H9 (cell line): ENCODE measurements around the gene ITPKB. TPM values are rescaled to one million over a fixed set of nuclear protein-coding genes. Genes with fewer than 3 reads are reported as not detected.

ENCODE experiments used
- DNase-seq: peaks from one replicate; pipeline ENCODE4 v3.0.0-alpha.2; 2017
- H2AFZ ChIP-seq: one replicate; pipeline ENCODE4 v1.6.1; 2013; ENCODE audit warnings: mild to moderate bottlenecking, low read length, control low read depth, moderate library complexity
- H2AK5ac ChIP-seq: 2 replicates; pipeline ENCODE4 v1.6.1; 2013; ENCODE audit warnings: low read length, control low read depth, mixed read lengths; ENCODE audit not compliant: insufficient read length
- H2BK120ac ChIP-seq: one replicate; pipeline ENCODE4 v1.6.1; 2013; ENCODE audit warnings: low read depth, mild to moderate bottlenecking, low read length, control low read depth, inconsistent platforms; ENCODE audit not compliant: poor library complexity, severe bottlenecking
- H2BK12ac ChIP-seq: 2 replicates; pipeline ENCODE4 v1.6.1; 2013; ENCODE audit warnings: low read length, control low read depth, mixed read lengths, low read depth; ENCODE audit not compliant: insufficient read length
- H2BK15ac ChIP-seq: 2 replicates; pipeline ENCODE4 v1.6.1; 2013; ENCODE audit warnings: low read depth, low read length, control low read depth
- H2BK20ac ChIP-seq: one replicate; pipeline ENCODE4 v1.6.1; 2013; ENCODE audit warnings: low read depth, mild to moderate bottlenecking, low read length, control low read depth, inconsistent platforms; ENCODE audit not compliant: poor library complexity, severe bottlenecking
- H2BK5ac ChIP-seq: 2 replicates; pipeline ENCODE4 v1.6.1; 2013; ENCODE audit warnings: low read length, control low read depth, mixed read lengths; ENCODE audit not compliant: insufficient read length
- H3K14ac ChIP-seq: 2 replicates; pipeline ENCODE4 v1.6.1; 2013; ENCODE audit warnings: low read length, control low read depth; ENCODE audit not compliant: insufficient read depth
- H3K18ac ChIP-seq: 2 replicates; pipeline ENCODE4 v1.6.1; 2013; ENCODE audit warnings: low read depth, mild to moderate bottlenecking, mixed read lengths, low read length, control low read depth; ENCODE audit not compliant: insufficient read length
- H3K23ac ChIP-seq: 2 replicates; pipeline ENCODE4 v1.6.1; 2013; ENCODE audit warnings: low read length, control low read depth, mixed read lengths, low read depth; ENCODE audit not compliant: insufficient read length
- H3K23me2 ChIP-seq: 2 replicates; pipeline ENCODE4 v1.6.1; 2013; ENCODE audit warnings: low read depth, mild to moderate bottlenecking, mixed read lengths, low read length, control low read depth; ENCODE audit not compliant: insufficient read length, poor library complexity, severe bottlenecking
- H3K27ac ChIP-seq: 2 replicates; pipeline ENCODE4 v1.5.1; 2013; ENCODE audit warnings: low read length, control low read depth, mixed read lengths, low read depth; ENCODE audit not compliant: insufficient read length
- H3K27me3 ChIP-seq: 2 replicates; pipeline ENCODE4 v1.6.1; 2013; ENCODE audit warnings: low read length, control low read depth, inconsistent platforms; ENCODE audit not compliant: insufficient read depth
- H3K4ac ChIP-seq: 2 replicates; pipeline ENCODE4 v1.6.1; 2013; ENCODE audit warnings: low read depth, mild to moderate bottlenecking, control low read depth, inconsistent platforms, low read length, moderate library complexity
- H3K4me1 ChIP-seq: 2 replicates; pipeline ENCODE4 v1.6.1; 2013; ENCODE audit warnings: low read length, control low read depth, inconsistent platforms; ENCODE audit not compliant: insufficient read depth
- H3K4me2 ChIP-seq: 2 replicates; pipeline ENCODE4 v1.6.1; 2013; ENCODE audit warnings: low read length, control low read depth, mixed read lengths; ENCODE audit not compliant: insufficient read length, insufficient read depth
- H3K56ac ChIP-seq: 2 replicates; pipeline ENCODE4 v1.6.1; 2013; ENCODE audit warnings: low read depth, mild to moderate bottlenecking, mixed read lengths, low read length, control low read depth; ENCODE audit not compliant: insufficient read length
- H3K79me1 ChIP-seq: 2 replicates; pipeline ENCODE4 v1.6.1; 2013; ENCODE audit warnings: low read depth, mild to moderate bottlenecking, moderate library complexity, low read length, control low read depth, inconsistent platforms; ENCODE audit not compliant: insufficient read depth, poor library complexity, severe bottlenecking
- H3K79me2 ChIP-seq: 2 replicates; pipeline ENCODE4 v1.6.1; 2013; ENCODE audit warnings: low read length, control low read depth, inconsistent platforms; ENCODE audit not compliant: insufficient read depth
- H3K9ac ChIP-seq: 2 replicates; pipeline ENCODE4 v1.6.1; 2013; ENCODE audit warnings: low read length, control low read depth, mixed read lengths; ENCODE audit not compliant: insufficient read length; ENCODE audit errors: extremely low read depth
- H3K9me3 ChIP-seq: one replicate; pipeline ENCODE4 v1.6.1; 2013; ENCODE audit warnings: low read depth, low read length, inconsistent platforms; ENCODE audit not compliant: control insufficient read depth
- H3T11ph ChIP-seq: one replicate; pipeline ENCODE4 v1.6.1; 2013; ENCODE audit warnings: mild to moderate bottlenecking, low read length, control low read depth, inconsistent platforms
- H4K20me1 ChIP-seq: one replicate; pipeline ENCODE4 v1.6.1; 2013; ENCODE audit not compliant: control insufficient read depth, insufficient read length, insufficient read depth
- H4K5ac ChIP-seq: 2 replicates; pipeline ENCODE4 v1.6.1; 2013; ENCODE audit warnings: low read depth, mild to moderate bottlenecking, mixed read lengths, low read length, control low read depth; ENCODE audit not compliant: insufficient read length
- H4K8ac ChIP-seq: replicated peaks from 2 replicates; pipeline ENCODE4 v1.6.1; 2013; ENCODE audit warnings: low read length, control low read depth, mixed read lengths, low read depth; ENCODE audit not compliant: insufficient read length
- H4K91ac ChIP-seq: 2 replicates; pipeline ENCODE4 v1.6.1; 2013; ENCODE audit warnings: low read depth, mild to moderate bottlenecking, moderate library complexity, mixed read lengths, low read length, control low read depth; ENCODE audit not compliant: insufficient read length
- H3K27ac Mint-ChIP-seq, 3 experiments: 2 replicates in 2 of 3; 3 replicates in 1 of 3; pipeline ENCODE4 v1.8.0; 2020 to 2021; ENCODE audit warnings: mixed read lengths in 3 of 3, mild to moderate bottlenecking in 1 of 3, moderate library complexity in 1 of 3
- H3K27me3 Mint-ChIP-seq: 2 replicates; pipeline ENCODE4 v1.8.0; 2021; ENCODE audit warnings: low read depth, mild to moderate bottlenecking, moderate library complexity, mixed read lengths
- H3K36me3 Mint-ChIP-seq, 3 experiments: 2 replicates in 2 of 3; 3 replicates in 1 of 3; pipeline ENCODE4 v1.8.0; 2020 to 2021; ENCODE audit warnings: low read depth in 3 of 3, mixed read lengths in 3 of 3; ENCODE audit not compliant: insufficient read depth in 1 of 3
- H3K4me1 Mint-ChIP-seq, 2 experiments: 2 replicates each; pipeline ENCODE4 v1.8.0; 2020; ENCODE audit warnings: mixed read lengths in 2 of 2
- H3K4me3 Mint-ChIP-seq, 2 experiments: 2 replicates in 1 of 2; 3 replicates in 1 of 2; pipeline ENCODE4 v1.8.0; 2020 to 2021; ENCODE audit warnings: mild to moderate bottlenecking in 2 of 2, mixed read lengths in 2 of 2, moderate library complexity in 1 of 2
- H3K9me3 Mint-ChIP-seq, 2 experiments: 2 replicates in 1 of 2; 3 replicates in 1 of 2; pipeline ENCODE4 v1.8.0; 2020; ENCODE audit warnings: mild to moderate bottlenecking in 2 of 2, mixed read lengths in 2 of 2, moderate library complexity in 1 of 2
- CTCF ChIP-seq: fragments of 200-600 bp; sonication (generic); conservative IDR thresholded peaks from 3 replicates; pipeline ENCODE4 v1.8.0; 2021; ENCODE audit warnings: antibody characterized with exemption, mild to moderate bottlenecking
- WGBS: extraction: QIAGEN DNeasy Blood & Tissue Kit; methylation state at CpG from one replicate; pipeline ENCODE4 v1.1.7; 2013; ENCODE audit warnings: missing lambda C conversion rate, low lambda C conversion rate, mixed read lengths; ENCODE audit not compliant: insufficient read length; ENCODE audit errors: extremely low coverage; 5-methylcytosine and 5-hydroxymethylcytosine counted together
- total RNA-seq: library from RNA; stranded (reverse); gene quantifications from 2 replicates; pipeline ENCODE4 v1.2.1, GENCODE V29; 2021

The ITPKB gene
- total RNA-seq, 1 experiment from 2014 or later, result 3.8 TPM

GRCh38 chr1:226617109-226617508 is 122.0 kb downstream of the ITPKB start:
- no peak overlapping the region for H2BK15ac ChIP-seq
- H3K4me1 ChIP-seq, result no peaks in the 10 kb centered on the region
- no peak overlapping the region for H4K91ac ChIP-seq
- no peaks in the 10 kb centered on the region for H3K79me1 ChIP-seq
- no peak overlapping the region for H2BK5ac ChIP-seq
- H3K27me3 ChIP-seq, result no peaks in the 10 kb centered on the region
- no peaks in the 10 kb centered on the region for H3K4me1 Mint-ChIP-seq
- H3T11ph ChIP-seq, result no peak overlapping the region
- H3K27ac Mint-ChIP-seq, result no peak overlapping the region
- WGBS, result no CpG with 5 or more reads among the region's 8 CpGs
- H3K9me3 ChIP-seq, result no peaks in the 10 kb centered on the region
- H2BK120ac ChIP-seq, result no peak overlapping the region
- no peak for DNase-seq
- no peak overlapping the region for H4K5ac ChIP-seq
- no peaks in the 10 kb centered on the region for H4K20me1 ChIP-seq
- no peak overlapping the region for H4K8ac ChIP-seq
- H3K36me3 Mint-ChIP-seq, result no peaks in the 10 kb centered on the region; a peak in 2 of 7 replicates
- H2BK12ac ChIP-seq, result no peak overlapping the region
- H3K23me2 ChIP-seq, result no peaks in the 10 kb centered on the region
- H3K9ac ChIP-seq, result no peak overlapping the region
- no peak overlapping the region for H2AFZ ChIP-seq
- no peak overlapping the region for H3K27ac ChIP-seq
- peaks cover 11 to 16% of the 10 kb centered on the region in 2 experiments for H3K9me3 Mint-ChIP-seq
- H3K4ac ChIP-seq, result no peak overlapping the region
- H3K79me2 ChIP-seq, result no peaks in the 10 kb centered on the region
- no peak overlapping the region for H3K4me2 ChIP-seq
- no peak for TF ChIP-seq CTCF
- no peak overlapping the region for H2AK5ac ChIP-seq
- H3K18ac ChIP-seq, result no peak overlapping the region
- H3K23ac ChIP-seq, result no peak overlapping the region
- peaks cover 7% of the 10 kb centered on the region for H3K27me3 Mint-ChIP-seq
- H2BK20ac ChIP-seq, result no peak overlapping the region
- H3K14ac ChIP-seq, result no peak overlapping the region
- no peak overlapping the region for H3K4me3 Mint-ChIP-seq
- no peak overlapping the region for H3K56ac ChIP-seq
